H1 (cell line): ENCODE data around the gene NAV3. TPM values are rescaled to one million over a fixed set of nuclear protein-coding genes. Genes with fewer than 3 reads are reported as not detected.

Source experiments
- CTCF ChIA-PET: fragments of 300-600 bp; sonication (Branson Sonifier 250); formaldehyde crosslinking; loops from one replicate; lab custom pipeline; 2021; ENCODE audit not compliant: partially characterized antibody; lab: Charles Lee
- POLR2A ChIA-PET: fragments of 300-600 bp; sonication (Branson Sonifier 250); formaldehyde crosslinking; loops from one replicate; lab custom pipeline; 2021; ENCODE audit warnings: inconsistent platforms; ENCODE audit not compliant: partially characterized antibody; lab: Charles Lee
- DNase-seq, 2 experiments: peaks; one replicate each; pipeline versions ENCODE4 v3.0.0 to v3.0.0-alpha.2; 2010 to 2022; ENCODE audit warnings: low spot score in 2 of 2, low read depth in 1 of 2, mixed read lengths in 1 of 2
- FAIRE-seq: peaks from 2 replicates; lab custom pipeline; 2011; peaks lifted over from hg19 to GRCh38; lab: Jason Lieb, UNC
- H2AFZ ChIP-seq: 2 replicates; pipeline ENCODE4 v1.8.1; 2012; ENCODE audit warnings: low read length, inconsistent platforms
- H2AK5ac ChIP-seq: 2 replicates; pipeline ENCODE4 v1.6.1; 2013; ENCODE audit warnings: low read depth, low read length
- H2BK120ac ChIP-seq: replicated peaks from 2 replicates; pipeline ENCODE3; 2013; ENCODE audit warnings: low read depth, low read length, inconsistent platforms
- H2BK12ac ChIP-seq: 2 replicates; pipeline ENCODE4 v1.6.1; 2013; ENCODE audit warnings: low read depth, low read length
- H2BK15ac ChIP-seq: 2 replicates; pipeline ENCODE4 v1.6.1; 2013; ENCODE audit warnings: low read length
- H2BK20ac ChIP-seq: 2 replicates; pipeline ENCODE4 v1.6.1; 2013; ENCODE audit warnings: low read length
- H2BK5ac ChIP-seq: 2 replicates; pipeline ENCODE4 v1.6.1; 2013; ENCODE audit warnings: low read depth, low read length
- H3K14ac ChIP-seq: 2 replicates; pipeline ENCODE4 v1.6.1; 2013; ENCODE audit warnings: inconsistent platforms; ENCODE audit not compliant: insufficient read length
- H3K18ac ChIP-seq: 2 replicates; pipeline ENCODE4 v1.6.1; 2013; ENCODE audit warnings: low read length; ENCODE audit errors: extremely low read depth
- H3K23ac ChIP-seq: 2 replicates; pipeline ENCODE4 v1.6.1; 2013; ENCODE audit warnings: inconsistent platforms; ENCODE audit not compliant: insufficient read length
- H3K23me2 ChIP-seq: 2 replicates; pipeline ENCODE4 v1.6.1; 2013; ENCODE audit warnings: low read depth, low read length
- H3K27ac ChIP-seq: 2 replicates; pipeline ENCODE4 v1.6.1; 2011; ENCODE audit warnings: low read depth, low read length, inconsistent platforms
- H3K27me3 ChIP-seq, 4 experiments: replicated peaks in 1 of 4; 1 replicate in 1 of 4; 2 replicates in 3 of 4; pipeline versions ENCODE4 v1.6.1 to v1.8.1; 2011 to 2013; ENCODE audit warnings: low read length in 3 of 4, mild to moderate bottlenecking in 3 of 4, inconsistent platforms in 2 of 4, mixed read lengths in 2 of 4, moderate library complexity in 1 of 4; ENCODE audit not compliant: control insufficient read depth in 3 of 4, insufficient read depth in 3 of 4; ENCODE audit errors: extremely low read depth in 1 of 4
- H3K36me3 ChIP-seq, 4 experiments: 2 replicates each; pipeline versions ENCODE4 v1.6.1 to v1.8.1; 2011 to 2013; ENCODE audit warnings: mild to moderate bottlenecking in 4 of 4, low read length in 3 of 4, moderate library complexity in 2 of 4, control low read depth in 1 of 4, inconsistent platforms in 1 of 4; ENCODE audit not compliant: insufficient read depth in 4 of 4, control insufficient read depth in 2 of 4
- H3K4ac ChIP-seq: replicated peaks from 2 replicates; pipeline ENCODE3; 2013; ENCODE audit warnings: low read length, low read depth, mixed read lengths, inconsistent platforms; ENCODE audit not compliant: insufficient read length
- H3K4me1 ChIP-seq, 4 experiments: replicated peaks in 1 of 4; 1 replicate in 1 of 4; 2 replicates in 3 of 4; pipeline versions ENCODE4 v1.6.1 to v1.8.1; 2011 to 2013; ENCODE audit warnings: low read length in 3 of 4, inconsistent platforms in 2 of 4, mixed read lengths in 1 of 4; ENCODE audit not compliant: insufficient read depth in 4 of 4, control insufficient read depth in 3 of 4
- H3K4me2 ChIP-seq, 2 experiments: 2 replicates each; pipeline versions ENCODE4 v1.6.1 to v1.8.1; 2011 to 2013; ENCODE audit warnings: low read depth in 2 of 2, low read length in 2 of 2, control low read depth in 1 of 2, inconsistent platforms in 1 of 2, mild to moderate bottlenecking in 1 of 2; ENCODE audit not compliant: insufficient read depth in 1 of 2
- H3K4me3 ChIP-seq, 4 experiments: fragments of 200-600, 300-600 bp in 1 of 4; sonication (generic), shearing (Covaris generic), sonication (Bioruptor Twin) in 1 of 4; 2 replicates each; pipeline versions ENCODE4 v1.5.1 to v1.8.1; 2011 to 2016; ENCODE audit warnings: low read length in 4 of 4, low read depth in 3 of 4, control low read depth in 2 of 4, inconsistent platforms in 2 of 4, mild to moderate bottlenecking in 2 of 4, mixed read lengths in 1 of 4, moderate library complexity in 1 of 4; ENCODE audit not compliant: insufficient read depth in 2 of 4; ENCODE audit errors: extremely low read depth in 1 of 4
- H3K56ac ChIP-seq: replicated peaks from 2 replicates; pipeline ENCODE3; 2013; ENCODE audit warnings: low read depth, mild to moderate bottlenecking, mixed read lengths, low read length, inconsistent platforms; ENCODE audit not compliant: insufficient read length
- H3K79me1 ChIP-seq: 2 replicates; pipeline ENCODE4 v1.6.1; 2013; ENCODE audit warnings: low read depth, low read length, control low read depth
- H3K79me2 ChIP-seq, 2 experiments: 2 replicates each; pipeline versions ENCODE4 v1.6.1 to v1.8.1; 2012 to 2013; ENCODE audit warnings: low read length in 2 of 2, mild to moderate bottlenecking in 2 of 2, inconsistent platforms in 1 of 2; ENCODE audit not compliant: insufficient read depth in 2 of 2, control insufficient read depth in 1 of 2
- H3K9ac ChIP-seq, 4 experiments: replicated peaks in 1 of 4; 1 replicate in 1 of 4; 2 replicates in 3 of 4; pipeline versions ENCODE4 v1.6.1 to v1.8.1; 2011 to 2013; ENCODE audit warnings: low read depth in 3 of 4, low read length in 3 of 4, control low read depth in 2 of 4, mild to moderate bottlenecking in 2 of 4, moderate library complexity in 2 of 4, inconsistent platforms in 1 of 4; ENCODE audit errors: extremely low read depth in 1 of 4
- H3K9me3 ChIP-seq, 2 experiments: 2 replicates each; pipeline versions ENCODE4 v1.6.1 to v1.8.1; 2012 to 2013; ENCODE audit warnings: mild to moderate bottlenecking in 2 of 2, moderate library complexity in 2 of 2, control low read depth in 1 of 2, inconsistent platforms in 1 of 2, low read depth in 1 of 2, low read length in 1 of 2, mixed read lengths in 1 of 2; ENCODE audit not compliant: insufficient read depth in 2 of 2
- H4K20me1 ChIP-seq, 2 experiments: replicated peaks in 1 of 2; 2 replicates each; pipeline versions ENCODE3 to v1.8.1; 2011 to 2013; ENCODE audit warnings: inconsistent platforms in 2 of 2, low read length in 2 of 2, mild to moderate bottlenecking in 1 of 2; ENCODE audit not compliant: insufficient read depth in 2 of 2, control insufficient read depth in 1 of 2
- H4K5ac ChIP-seq: 2 replicates; pipeline ENCODE4 v1.6.1; 2013; ENCODE audit warnings: low read length, low read depth, mixed read lengths, inconsistent platforms; ENCODE audit not compliant: insufficient read length
- H4K8ac ChIP-seq: 2 replicates; pipeline ENCODE4 v1.8.0; 2013; ENCODE audit warnings: mild to moderate bottlenecking, moderate library complexity, low read length, inconsistent platforms; ENCODE audit not compliant: insufficient read depth; ENCODE audit errors: extremely low read depth
- H4K91ac ChIP-seq: replicated peaks from 2 replicates; pipeline ENCODE3; 2013; ENCODE audit warnings: low read length, mixed read lengths, inconsistent platforms; ENCODE audit not compliant: insufficient read length
- BACH1 ChIP-seq: IDR thresholded peaks from 2 replicates; pipeline ENCODE4 v1.6.1; 2012; ENCODE audit warnings: low read length, improper control_type of control experiment
- HDAC6 ChIP-seq: IDR thresholded peaks from one replicate; pipeline ENCODE4 v1.7.1; 2012; ENCODE audit warnings: low read depth, mild to moderate bottlenecking, inconsistent platforms, low read length, moderate library complexity
- JUN ChIP-seq: IDR thresholded peaks from 2 replicates; pipeline ENCODE4 v1.6.1; 2011; ENCODE audit warnings: low read depth, mild to moderate bottlenecking, improper control_type of control experiment, low read length
- RFX5 ChIP-seq: IDR thresholded peaks from 2 replicates; pipeline ENCODE4 v1.6.1; 2011; ENCODE audit warnings: low read depth, low read length, improper control_type of control experiment, borderline replicate concordance
- RNF2 ChIP-seq: fragments of 200-900, 300-1000 bp; sonication (generic); IDR thresholded peaks from 2 replicates; pipeline ENCODE4 v1.7.1; 2016; ENCODE audit warnings: borderline replicate concordance, low read depth, mild to moderate bottlenecking, antibody characterized with exemption, low read length; ENCODE audit not compliant: poor library complexity, severe bottlenecking; ENCODE audit errors: missing control alignments
- TAF1 ChIP-seq: IDR thresholded peaks from 2 replicates; pipeline ENCODE4 v1.6.1; 2011; ENCODE audit warnings: mild to moderate bottlenecking, low read depth, low read length
- WGBS, 2 experiments: shearing (Covaris generic) in 1 of 2; methylation state at CpG; one replicate each; pipeline versions ENCODE4 v1.1.6 to v1.1.7; 2013 to 2015; ENCODE audit warnings: low lambda C conversion rate in 2 of 2, mixed read lengths in 2 of 2, inconsistent platforms in 1 of 2, low coverage in 1 of 2, missing lambda C conversion rate in 1 of 2; ENCODE audit not compliant: insufficient replicate concordance in 2 of 2, insufficient coverage in 1 of 2, insufficient read length in 1 of 2; ENCODE audit errors: extremely low coverage in 1 of 2, missing lambda C conversion rate in 1 of 2; 5-methylcytosine and 5-hydroxymethylcytosine counted together
- polyA plus RNA-seq, 7 experiments: library from polyadenylated mRNA; depleted of rRNA in 3 of 7; stranded (reverse) in 5 of 7; unstranded in 2 of 7; fragments of >200 nt in 5 of 7; fragments of 200-250 nt in 2 of 7; gene quantifications; 1 replicate in 5 of 7; 2 replicates in 1 of 7; 4 replicates in 1 of 7; pipeline versions ENCODE4 v1.2.1 to v1.2.3, GENCODE V29; 2011 to 2013; ENCODE audit warnings: missing spikeins in 2 of 7, mixed read lengths in 2 of 7
- total RNA-seq: library from RNA; stranded (reverse); fragmentation: NEBNext Ultra II Directional; extraction: Animal tissue kit (Norgen Biotek cat#: 25700); gene quantifications from 2 replicates; pipeline ENCODE4 v1.2.1, GENCODE V29; 2021

NAV3 gene
- total and polyA plus RNA-seq, 2 of the 8 experiments (the other 6 are each of a cell fraction or from before 2014, with no cell fraction given), result 0.47 to 5.0 TPM

GRCh38 chr12:78239544-78239943 is 408.9 kb downstream of the NAV3 start:
- no peak overlapping the region for H3K9ac ChIP-seq
- no peak overlapping the region for H2BK120ac ChIP-seq
- no peak overlapping the region for H4K5ac ChIP-seq
- H2AK5ac ChIP-seq, result no peak overlapping the region
- H3K4me3 ChIP-seq, result no peak overlapping the region
- H3K79me1 ChIP-seq, result no peaks in the 10 kb centered on the region
- no peaks in the 10 kb centered on the region for H4K20me1 ChIP-seq
- FAIRE-seq, result no peak
- TF ChIP-seq JUN (no peak), BACH1 (no peak), HDAC6 (no peak), RNF2 (no peak), TAF1 (no peak), RFX5 (no peak)
- no peaks in the 10 kb centered on the region for H3K79me2 ChIP-seq
- H4K91ac ChIP-seq, result no peak overlapping the region
- CTCF ChIA-PET, result no interaction called here
- no peak overlapping the region for H2AFZ ChIP-seq
- no peak overlapping the region for H2BK12ac ChIP-seq
- H3K18ac ChIP-seq, result no peak overlapping the region
- H4K8ac ChIP-seq, result no peak overlapping the region
- POLR2A ChIA-PET, result no interaction called here
- H2BK20ac ChIP-seq, result no peak overlapping the region
- H3K23ac ChIP-seq, result no peak overlapping the region
- no peak overlapping the region for H2BK5ac ChIP-seq
- no peak for DNase-seq
- no peaks in the 10 kb centered on the region for H3K9me3 ChIP-seq
- WGBS, 2 experiments, result 68% methylated on average over 3 of the region's 3 CpGs; no CpG with 5 or more reads in 1 of the 2 experiments
- no peak overlapping the region for H3K4ac ChIP-seq
- H3K36me3 ChIP-seq, result no peaks in the 10 kb centered on the region
- H3K27me3 ChIP-seq, result no peaks in the 10 kb centered on the region
- no peak overlapping the region for H2BK15ac ChIP-seq
- H3K4me2 ChIP-seq, result no peak overlapping the region
- peaks cover 0 to 19% (median 2%) of the 10 kb centered on the region in 4 experiments; a peak in 2 of 7 replicates for H3K4me1 ChIP-seq
- H3K56ac ChIP-seq, result no peak overlapping the region
- H3K23me2 ChIP-seq, result peaks cover 3% of the 10 kb centered on the region; the same call in 1 of the 2 replicates
- H3K14ac ChIP-seq, result no peak overlapping the region
- no peak overlapping the region for H3K27ac ChIP-seq
